ENCODE measurements around the gene MOB3A.
A peak's percentile ranks its signal among the peaks of the same experiment; 100 is the strongest.
"Not testable (repeated sequence)": the region's sequence is repeated elsewhere in the genome, so short reads cannot be mapped to it uniquely, and the experiment has no call there.

Gene MOB3A

DNA sequence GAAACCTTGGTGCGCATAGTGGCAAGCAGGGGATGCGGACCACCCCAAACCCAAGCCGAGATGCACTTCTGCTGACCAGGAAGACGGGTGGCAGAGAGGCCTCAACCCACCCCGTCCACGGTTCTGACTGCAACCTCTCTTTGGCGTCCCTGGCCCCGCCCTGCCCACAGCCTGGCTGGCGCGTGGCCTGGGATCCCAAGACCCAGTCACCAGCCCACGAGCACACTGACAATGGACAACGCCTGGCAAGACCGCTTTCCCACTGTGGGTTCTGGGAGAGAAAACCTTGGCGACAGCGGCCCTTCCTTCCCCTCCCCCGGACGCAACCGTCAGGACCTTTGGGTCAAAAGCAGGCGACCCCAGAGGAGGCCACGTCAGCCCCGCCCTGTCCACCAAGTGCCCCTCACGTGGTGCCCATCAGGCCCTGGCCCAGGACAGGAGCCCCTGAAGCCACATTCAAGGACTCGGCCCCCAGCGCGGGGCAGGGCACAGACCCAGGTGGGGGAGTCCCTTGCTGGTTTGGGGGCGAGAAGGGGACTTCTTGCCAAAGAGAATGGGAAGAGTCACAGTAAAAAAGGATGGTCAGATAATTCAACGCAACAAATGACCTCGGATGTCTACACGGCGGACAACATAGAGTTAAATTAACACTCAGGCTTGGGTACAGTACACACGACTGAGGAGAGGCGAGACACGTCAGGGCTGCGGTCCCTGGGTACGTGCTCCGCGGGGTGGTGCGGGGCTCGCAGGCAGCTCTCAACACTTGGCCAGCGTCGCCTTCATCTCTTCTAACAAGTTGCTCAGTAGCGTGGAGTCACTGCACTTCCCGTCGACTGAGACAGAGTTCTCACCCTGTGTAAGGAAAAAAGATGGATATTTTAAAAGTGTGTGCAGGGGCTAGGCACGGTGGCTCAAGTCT is 5.5 kb upstream of the MOB3A start:
- peak; percentile 48 for DNase-seq

DNA sequence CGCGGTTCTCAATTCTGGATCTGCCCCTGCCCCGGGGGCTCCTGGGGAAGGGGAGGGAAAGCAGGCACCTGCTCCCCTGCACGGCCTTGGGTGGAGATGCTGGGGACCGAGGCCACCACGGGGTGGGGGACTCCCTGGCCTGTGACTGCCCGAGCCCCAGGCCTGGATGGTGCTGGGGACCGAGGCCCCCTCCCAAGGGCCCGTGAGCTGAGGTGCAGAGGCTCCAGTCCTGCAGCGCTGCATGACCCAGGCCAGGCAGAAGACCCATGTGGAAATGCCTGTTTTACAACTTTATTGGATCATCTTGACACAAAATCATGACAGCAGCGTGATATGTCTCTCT is 4.6 kb upstream of the MOB3A start:
- DNase-seq = no peak

DNA sequence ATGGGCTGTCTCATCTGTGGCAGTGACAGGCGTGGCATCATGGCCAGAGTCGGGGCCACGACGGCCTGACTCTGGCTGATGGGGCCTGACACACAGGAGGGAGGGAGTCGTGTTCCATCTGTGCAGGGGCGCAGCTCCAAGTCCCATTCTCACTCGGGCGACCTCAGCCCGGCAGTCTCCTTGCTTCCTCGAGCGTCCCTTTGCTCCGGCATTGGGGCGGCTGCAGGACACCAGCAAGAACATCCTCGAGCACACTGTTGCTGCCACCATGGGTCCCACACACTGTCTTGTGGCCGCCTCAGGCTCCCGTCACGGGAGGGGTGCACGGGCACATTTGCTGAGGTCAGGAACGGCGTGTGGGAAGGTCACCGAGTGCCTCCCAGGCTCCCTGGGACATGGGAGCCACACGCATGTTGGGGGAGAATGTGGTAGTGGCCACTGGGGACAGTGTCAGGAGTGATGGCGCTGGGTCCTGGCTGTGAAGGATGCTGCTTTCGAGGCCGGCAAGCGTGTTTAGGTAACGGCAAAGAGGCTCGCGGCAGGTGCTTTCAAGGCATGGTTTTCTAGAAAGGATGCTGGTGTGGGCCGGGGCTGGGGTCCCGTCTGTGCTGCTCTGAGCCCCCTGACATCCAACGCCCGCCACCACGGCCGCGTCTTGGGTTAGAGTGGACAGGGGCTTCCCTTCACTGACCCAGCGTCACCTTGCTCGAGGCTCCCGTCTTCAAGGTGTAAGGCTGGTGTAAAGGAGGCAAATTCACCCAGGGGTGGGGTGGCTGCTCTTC is 4.0 kb upstream of the MOB3A start:
- DNase-seq = no peak

DNA sequence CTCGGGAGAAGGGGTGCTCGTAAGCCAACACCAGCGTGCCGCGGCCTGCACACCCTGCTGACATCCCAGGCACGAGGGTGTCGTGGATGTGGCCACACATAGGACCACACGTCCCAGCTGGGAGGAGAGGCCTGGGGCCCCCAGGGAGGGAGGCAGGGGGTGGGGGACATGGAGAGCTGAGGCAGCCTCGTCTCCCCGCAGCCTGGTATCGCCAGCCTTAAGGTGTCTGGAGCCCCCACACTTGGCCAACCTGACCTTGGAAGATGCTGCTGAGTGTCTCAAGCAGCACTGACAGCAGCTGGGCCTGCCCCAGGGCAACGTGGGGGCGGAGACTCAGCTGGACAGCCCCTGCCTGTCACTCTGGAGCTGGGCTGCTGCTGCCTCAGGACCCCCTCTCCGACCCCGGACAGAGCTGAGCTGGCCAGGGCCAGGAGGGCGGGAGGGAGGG is 3.0 kb upstream of the MOB3A start:
- no peak for DNase-seq

DNA sequence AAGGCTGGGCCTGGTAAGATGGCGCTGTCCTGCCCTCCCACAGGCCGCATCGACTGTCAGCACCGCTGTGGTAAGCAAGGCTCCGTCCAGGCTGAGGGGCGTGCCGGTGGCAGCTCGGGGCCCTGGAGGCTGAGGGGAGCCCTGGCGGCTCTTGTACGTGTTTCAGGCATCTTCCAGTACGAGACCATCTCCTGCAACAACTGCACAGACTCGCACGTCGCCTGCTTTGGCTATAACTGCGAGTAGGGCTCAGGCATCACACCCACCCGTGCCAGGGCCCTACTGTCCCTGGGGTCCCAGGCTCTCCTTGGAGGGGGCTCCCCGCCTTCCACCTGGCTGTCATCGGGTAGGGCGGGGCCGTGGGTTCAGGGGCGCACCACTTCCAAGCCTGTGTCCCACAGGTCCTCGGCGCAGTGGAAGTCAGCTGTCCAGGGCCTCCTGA is 1.8 kb upstream of the MOB3A start:
- DNase-seq = no peak

DNA sequence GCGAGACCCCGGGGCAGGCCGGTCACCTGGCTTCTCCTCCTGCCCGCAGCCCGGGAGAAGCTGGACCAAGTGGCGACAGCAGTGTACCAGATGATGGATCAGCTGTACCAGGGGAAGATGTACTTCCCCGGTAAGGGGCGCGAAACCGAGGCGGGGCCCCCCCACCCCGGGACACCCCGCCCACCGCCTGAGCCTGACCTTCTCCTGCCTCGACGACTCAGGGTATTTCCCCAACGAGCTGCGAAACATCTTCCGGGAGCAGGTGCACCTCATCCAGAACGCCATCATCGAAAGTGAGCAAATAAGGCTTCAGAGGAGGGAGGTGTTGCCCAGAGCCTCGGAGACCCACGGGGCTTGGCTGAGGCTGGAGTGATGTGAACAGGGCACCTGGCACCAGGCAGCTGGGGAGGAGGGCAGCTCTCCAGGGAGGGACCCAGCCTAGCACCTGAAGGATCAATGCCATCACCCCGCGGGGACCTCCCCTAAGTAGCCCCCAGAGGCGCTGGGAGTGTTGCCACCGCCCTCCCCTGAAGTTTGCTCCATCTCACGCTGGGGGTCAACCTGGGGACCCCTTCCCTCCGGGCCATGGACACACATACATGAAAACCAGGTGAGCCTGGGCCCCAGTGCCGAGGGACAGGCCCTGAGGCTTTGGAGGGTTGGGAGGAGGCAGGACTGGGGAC is 1.2 kb upstream of the MOB3A start:
- DNase-seq = no peak

DNA sequence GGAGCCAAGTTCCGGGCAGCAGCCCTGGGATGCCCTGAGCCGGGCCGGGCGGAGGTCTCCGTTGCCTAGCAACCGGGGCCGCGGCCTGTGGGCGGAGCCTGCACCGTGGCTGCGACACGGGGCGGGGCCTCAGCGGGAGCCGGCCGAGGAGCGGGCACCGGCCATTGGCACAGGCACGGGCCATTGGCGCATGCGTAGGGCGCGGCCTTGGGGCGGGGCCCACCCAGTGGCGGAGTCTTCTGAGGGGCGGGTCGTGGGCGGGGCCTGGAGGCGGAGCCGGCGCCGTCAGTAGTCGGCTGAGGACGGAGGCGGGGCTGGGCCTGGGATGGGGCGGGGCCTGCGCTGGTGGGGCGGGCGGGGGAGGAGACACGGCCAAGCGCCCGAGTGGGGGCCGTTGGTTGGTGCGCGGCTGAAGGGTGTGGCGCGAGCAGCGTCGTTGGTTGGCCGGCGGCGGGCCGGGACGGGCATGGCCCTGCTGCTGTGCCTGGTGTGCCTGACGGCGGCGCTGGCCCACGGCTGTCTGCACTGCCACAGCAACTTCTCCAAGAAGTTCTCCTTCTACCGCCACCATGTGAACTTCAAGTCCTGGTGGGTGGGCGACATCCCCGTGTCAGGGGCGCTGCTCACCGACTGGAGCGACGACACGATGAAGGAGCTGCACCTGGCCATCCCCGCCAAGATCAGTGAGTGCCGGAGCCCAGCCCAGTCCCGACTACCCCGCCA is 515 bp upstream of the MOB3A start, which contains the start of gene IZUMO4:
IZUMO4 (plus strand) TSS at position 436 of the 723 bp plus-strand sequence; CDS start at position 467, 31 bp downstream.
- DNase-seq = peak; percentile 99

DNA sequence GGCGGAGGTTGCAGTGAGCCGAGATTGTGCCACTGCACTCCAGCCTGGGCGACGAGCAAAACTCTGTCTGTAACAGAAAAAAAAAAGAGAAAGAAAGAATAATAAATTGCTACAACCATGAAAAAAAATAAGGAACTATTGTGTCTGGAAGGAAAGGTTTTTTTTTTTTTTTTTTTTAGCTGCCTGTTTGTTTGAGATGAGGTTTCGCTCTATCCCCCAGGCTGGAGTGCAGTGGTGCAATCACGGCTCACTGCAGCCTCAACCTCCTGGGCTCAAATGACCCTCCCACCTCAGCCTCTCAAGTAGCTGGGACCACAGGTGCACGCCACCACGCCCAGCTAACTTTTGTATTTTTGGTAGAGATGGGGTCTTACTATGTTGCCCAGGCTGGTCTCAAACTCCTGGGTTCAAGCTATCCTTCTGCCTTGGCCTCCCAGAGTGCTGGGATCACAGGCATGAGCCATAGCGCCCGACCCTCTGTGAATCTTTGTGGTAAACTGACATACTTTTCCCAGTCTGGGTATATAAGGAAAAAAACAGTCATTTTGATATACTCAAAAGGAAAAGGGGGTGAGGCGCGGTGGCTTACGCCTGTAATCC is 4.1 kb downstream of the MOB3A start:
- not testable (repeated sequence) for DNase-seq

DNA sequence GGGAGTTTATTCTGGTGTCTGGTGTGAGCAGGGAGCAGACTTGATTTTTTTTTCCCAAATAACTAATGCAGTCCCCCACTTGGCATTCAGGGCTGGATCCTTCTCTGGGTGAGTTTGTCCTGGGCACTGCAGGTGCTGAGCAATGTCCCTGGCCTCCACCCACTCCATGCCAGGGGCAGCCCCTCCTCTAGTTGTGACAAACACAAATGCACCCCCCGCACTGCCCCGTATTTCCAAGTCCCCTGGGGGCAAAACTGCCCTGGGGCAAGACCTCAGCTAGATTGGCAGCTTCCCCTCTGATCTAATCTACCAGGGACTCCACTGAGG is 6.4 kb downstream of the MOB3A start:
- DNase-seq = no peak

DNA sequence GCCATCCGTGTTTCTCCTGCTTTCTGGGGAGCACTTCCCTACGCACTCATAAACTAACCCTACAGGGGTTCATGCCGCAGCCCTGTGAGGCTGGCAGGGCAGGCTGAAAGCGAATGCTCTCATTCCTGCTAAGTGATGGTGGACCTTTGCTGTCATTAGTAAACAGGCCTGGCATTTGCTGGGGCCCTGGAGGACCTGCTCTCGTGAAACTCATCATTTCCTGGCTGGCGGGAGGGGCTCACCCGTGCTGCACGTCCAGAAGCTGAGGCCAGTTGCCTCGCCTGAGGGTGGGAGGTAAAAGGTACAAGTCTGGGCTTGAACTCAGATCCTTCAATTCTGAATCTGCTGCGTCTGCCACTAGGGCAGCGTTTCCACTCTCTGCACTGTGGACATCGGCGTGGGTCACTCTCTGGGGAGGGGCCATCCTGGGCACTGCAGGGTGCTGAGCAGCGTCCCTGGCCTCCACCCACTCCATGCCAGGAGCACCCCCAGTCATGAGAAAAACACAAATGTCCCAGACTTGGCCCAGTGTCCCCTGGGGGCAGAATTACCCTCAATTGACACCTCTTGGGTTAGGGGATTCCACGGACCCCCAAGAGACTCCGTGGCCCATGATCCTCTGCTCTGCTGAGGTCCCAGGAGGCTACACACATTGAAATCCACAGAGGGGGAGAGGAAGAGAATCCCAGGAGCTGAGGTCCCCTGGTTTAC is 7.0 kb downstream of the MOB3A start:
- DNase-seq = no peak

DNA sequence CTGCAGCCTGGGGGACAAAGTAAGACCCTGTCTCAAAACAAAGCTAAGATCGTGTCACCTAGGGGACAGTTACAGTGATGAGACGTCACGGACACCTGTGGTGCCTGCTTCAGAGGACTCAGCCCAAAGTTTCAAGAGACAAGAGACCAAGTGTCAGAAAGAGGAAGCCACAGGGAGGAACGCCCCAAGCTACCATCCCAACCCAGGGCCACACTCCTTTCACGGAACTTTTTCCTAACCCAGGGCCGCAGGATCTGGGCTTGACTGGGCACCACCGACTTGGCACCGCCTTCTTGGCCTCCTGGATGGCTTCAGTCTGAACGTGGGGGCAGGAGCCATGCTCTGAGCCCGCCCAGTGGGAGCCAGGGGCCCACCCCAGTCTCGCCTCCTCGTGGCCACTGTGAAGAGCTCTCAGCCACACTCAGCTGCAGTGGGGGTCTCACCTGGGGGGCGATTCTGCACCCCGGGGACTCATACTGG is 8.5 kb downstream of the MOB3A start:
- DNase-seq = no peak

DNA sequence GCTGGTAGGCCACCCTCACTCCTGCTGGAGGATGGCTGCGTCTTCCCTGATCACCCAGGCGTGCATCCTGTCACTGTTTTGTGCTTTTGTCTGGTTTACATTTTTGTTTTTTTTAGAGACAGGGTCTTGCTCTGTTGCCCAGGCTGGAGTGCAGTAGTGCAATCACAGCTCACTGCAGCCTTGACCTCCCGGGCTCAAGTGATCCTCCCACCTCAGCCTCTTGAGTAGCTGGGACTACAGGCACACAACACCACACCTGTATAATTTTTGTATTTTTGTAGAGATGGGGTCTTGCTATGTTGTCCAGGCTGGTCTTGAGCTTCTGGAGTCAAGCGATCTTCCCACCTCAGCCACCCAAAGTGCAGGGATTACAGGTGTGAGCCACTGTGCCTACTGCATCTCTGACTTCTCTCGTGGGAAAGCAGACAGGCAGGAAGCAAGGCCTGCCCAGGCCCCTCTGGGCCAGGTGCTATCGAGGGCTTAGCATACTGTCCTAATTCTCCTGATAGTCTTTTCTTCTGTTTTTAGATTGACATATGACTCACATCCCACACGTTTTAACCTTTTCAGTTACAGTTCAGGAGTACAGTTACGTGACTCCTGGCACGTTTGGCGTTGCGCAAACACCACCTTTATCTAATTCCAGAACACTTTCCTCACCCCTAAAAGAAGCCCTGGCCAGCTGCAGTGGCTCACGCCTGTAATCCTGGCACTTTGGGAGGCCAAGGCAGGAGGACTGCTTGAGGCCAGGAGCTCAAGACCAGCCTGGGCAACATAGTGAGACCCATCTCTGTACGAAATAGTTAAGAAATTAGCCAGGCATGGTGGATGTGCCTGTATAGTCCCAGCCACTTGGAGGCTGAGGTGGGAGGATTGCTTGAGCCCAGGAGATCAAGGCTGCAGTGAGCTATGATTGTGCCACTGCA is 9.2 kb downstream of the MOB3A start:
- DNase-seq = not testable (repeated sequence)

DNA sequence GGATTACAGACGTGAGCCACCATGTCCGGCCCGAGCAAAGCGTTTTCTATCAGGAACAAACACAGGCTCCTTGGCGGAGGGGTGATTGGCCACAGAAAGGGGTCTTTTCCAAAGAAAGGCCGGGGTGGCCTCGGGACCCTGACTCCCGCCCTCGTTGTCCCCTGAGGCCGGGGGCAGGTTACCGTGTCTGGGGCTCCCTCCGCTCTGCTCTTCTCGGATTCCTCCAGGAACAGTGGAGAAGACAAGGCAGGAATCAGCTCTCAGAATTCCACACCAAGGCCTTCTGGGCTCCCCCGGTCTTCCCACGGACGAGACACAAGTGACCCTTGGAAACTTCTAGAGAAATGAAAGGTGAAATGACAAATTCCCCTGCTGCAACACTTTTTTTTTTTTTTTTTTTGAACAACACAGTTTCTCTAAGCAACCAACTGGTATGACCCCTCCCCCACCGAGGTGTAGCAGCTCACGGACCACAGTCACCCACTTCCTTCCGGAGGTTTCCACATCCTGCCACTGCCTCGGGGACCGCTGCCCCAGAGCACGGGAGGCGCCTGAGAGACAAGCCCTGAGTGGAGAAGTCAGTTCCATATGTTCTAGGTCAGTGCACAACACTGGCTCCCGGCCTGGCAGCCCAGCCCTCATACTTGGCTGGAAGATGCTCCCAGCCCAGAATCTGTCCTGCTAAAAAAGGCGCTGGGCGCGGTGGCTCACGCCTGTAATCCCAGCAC is 11.0 kb downstream of the MOB3A start:
- DNase-seq = no peak

DNA sequence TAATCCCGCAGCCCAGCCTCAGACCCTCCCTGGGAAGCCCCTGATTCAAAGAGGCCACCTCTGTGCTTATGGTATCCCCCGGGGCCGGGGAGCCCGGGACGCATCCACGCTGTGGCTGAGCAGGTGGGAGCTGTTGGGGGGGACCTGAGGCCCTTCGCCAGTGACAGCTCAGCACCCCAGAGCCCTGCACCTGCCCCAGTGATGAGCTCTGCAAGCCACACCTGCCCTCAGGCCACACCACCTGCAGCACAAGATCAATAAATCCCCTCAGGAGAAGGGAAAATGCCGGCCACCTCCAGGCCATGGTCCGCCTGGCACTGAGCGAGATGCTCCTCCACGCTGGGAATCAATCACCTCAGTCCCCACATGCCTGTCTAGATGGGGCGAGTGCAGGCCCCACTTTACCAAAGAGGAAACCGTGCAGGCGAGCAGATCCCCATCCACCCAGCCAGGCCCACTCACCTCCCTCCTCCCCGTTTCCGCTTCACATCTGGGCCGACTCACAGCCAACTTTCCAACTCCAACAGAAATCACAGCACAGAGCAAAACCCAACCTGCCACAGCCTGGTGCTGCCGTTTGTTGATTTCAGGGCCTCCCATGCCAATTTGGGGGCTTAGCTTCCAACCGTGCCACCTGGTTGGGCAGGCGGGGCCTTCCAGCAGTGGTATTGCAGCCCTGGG is 12.8 kb downstream of the MOB3A start:
- no peak for DNase-seq

DNA sequence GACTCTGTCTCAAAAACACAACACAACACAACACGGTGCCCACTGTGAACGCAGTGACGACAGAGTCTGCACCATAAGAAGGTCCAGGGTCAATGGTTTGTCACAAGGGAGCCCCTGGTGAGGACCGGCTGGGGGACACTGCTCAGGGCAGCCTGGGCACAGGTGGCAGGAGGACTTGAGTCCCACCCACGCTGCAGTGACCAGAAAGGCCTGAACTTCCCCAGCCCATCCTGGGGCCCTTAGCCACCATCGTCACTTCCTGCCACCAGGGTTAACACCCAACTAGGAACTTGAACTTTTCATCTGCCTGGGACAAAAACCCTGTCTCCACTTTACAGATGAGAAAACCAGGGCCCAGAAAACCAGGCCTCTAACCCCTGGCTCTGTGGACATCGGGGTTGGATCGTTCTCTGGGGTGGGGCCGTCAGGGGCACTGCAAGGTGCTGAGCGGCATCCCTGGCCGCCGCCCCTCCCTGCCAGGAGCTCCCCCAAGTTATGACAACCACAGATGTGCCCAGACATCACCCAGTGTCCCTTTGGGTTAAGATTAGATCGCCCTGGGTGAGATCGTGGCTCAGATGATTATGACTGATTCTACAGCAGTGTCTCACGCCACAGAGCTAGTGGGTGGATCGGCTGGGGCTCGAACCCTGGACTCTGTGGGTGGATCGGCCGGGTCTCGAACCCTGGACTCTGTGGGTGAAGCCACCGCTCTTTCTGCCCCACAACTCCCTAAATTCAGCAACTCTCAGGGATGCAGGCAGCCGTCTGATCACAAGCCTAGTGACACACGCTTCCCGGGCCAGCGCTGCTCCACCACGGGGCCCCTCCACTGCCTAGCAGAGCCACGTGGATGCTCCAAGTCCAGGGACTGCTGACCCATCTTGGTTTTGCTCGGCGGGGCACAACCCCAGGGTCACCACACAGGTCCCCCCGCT is 14.0 kb downstream of the MOB3A start:
- no peak for DNase-seq

DNA sequence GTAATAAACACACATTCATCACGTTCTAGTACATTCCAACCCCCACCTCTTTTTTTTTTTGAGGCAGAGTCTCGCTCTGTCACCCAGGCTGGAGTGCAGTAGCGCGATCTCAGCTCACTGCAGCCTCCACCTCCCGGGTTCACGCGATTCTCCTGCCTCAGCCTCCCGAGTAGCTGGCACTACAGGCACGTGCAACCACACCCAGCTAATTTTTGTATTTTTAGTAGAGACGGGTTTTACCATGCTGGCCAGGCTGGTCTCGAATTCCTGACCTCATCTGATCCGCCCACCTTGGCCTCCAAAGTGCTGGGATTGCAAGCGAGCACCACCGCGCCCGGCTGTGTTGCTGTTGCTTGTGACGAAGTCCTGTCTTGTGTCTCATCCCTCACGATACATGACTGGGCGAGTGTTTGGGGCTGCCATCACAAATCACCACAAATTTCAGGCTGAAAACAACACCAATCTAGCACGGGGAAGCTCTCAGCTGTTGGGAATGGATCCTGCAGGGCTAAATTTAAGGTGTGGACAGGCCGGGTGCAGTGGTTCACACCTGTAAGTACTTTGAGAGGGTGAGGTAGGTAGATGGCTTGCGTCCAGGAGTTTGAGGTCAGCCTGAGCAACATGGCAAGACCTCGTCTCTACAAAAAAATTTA is 15.7 kb downstream of the MOB3A start:
- DNase-seq = no peak

DNA sequence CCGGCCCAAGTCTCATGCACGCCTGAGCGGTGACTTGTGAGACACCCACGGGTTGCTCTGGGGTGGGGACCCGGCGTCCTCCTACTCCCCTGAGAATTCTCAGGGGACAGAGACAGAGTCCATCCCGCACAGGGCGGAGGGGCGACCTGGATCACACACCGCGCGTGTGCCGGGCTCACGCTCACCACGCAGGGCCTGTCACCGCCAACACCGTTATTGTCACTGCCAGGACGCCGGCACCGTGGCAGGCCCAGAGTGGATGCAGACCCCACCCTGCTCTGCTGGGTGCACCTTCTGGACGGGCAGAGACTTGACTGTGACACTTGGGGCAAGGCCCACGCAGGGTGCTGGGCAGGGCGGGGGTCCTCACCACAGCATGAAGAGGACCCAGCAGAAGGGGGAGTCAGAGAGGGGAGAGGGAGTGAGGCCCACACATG is 16.2 kb downstream of the MOB3A start:
- no peak for DNase-seq
